Fibroblast of the aortic adventitia (primary cell): Measurements from ENCODE around the gene GJA10. TPM values are rescaled to one million over a fixed set of nuclear protein-coding genes. Genes with fewer than 3 reads are reported as not detected.

Experiments used
- DNase-seq: peaks from one replicate; pipeline ENCODE4 v3.0.0-alpha.2; 2010; ENCODE audit warnings: low read depth
- H3K4me3 ChIP-seq: 2 replicates; pipeline ENCODE4 v1.5.1; 2011; ENCODE audit warnings: low read depth, mild to moderate bottlenecking, control low read depth, low read length, moderate library complexity
- total RNA-seq: library from RNA; depleted of rRNA; stranded (reverse); fragments of >200 nt; gene quantifications from 2 replicates; pipeline ENCODE4 v1.2.3, GENCODE V29; 2012; ENCODE audit warnings: low replicate concordance
- TF ChIP-seq, protein P1 (sequence below): IDR thresholded peaks from 2 replicates; pipeline ENCODE4 v1.5.1; 2011; ENCODE audit warnings: mild to moderate bottlenecking, low read length, control low read depth, inconsistent platforms; ENCODE audit not compliant: insufficient read depth

GJA10 gene
- total RNA-seq, 1 donor, result not detected

- TF ChIP-seq, protein P1, sequence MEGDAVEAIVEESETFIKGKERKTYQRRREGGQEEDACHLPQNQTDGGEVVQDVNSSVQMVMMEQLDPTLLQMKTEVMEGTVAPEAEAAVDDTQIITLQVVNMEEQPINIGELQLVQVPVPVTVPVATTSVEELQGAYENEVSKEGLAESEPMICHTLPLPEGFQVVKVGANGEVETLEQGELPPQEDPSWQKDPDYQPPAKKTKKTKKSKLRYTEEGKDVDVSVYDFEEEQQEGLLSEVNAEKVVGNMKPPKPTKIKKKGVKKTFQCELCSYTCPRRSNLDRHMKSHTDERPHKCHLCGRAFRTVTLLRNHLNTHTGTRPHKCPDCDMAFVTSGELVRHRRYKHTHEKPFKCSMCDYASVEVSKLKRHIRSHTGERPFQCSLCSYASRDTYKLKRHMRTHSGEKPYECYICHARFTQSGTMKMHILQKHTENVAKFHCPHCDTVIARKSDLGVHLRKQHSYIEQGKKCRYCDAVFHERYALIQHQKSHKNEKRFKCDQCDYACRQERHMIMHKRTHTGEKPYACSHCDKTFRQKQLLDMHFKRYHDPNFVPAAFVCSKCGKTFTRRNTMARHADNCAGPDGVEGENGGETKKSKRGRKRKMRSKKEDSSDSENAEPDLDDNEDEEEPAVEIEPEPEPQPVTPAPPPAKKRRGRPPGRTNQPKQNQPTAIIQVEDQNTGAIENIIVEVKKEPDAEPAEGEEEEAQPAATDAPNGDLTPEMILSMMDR, result no peak
- DNase-seq, result no peak
- no peak overlapping the region for H3K4me3 ChIP-seq
Observed at GRCh38 chr6:89917801-89918366, 23.6 kb downstream of the GJA10 start.

GRCh38 chr6:89921197-89921596 lies 26.9 kb downstream of the GJA10 start:
- TF ChIP-seq, protein P1, result no peak
- no peak for DNase-seq
- H3K4me3 ChIP-seq, result no peak overlapping the region

- TF ChIP-seq, protein P1, result no peak
- DNase-seq, result no peak
- H3K4me3 ChIP-seq, result no peak overlapping the region
Observed at GRCh38 chr6:89921691-89922090, 27.4 kb downstream of the GJA10 start.

DNA sequence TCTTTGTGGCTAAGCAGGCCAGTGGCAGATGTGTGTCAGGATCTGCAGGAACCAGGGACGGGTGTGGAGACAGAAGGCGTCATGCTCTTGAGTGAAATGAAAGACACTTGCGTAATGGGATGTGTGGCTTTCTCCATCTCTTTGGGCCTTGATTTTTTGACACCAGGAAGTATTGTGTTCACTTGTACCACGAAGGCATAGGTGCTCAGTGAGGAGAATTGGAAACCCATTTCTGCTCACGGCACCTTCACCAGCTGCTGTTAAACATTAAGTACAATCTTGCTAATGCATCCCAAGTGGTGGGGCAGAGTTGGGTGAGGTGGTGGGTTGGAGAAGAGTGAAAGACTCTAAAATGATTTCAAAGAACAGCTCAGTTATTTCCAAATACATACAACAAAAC lies 30.0 kb downstream of the GJA10 start:
- H3K4me3 ChIP-seq, result no peak overlapping the region
- DNase-seq, result no peak
- TF ChIP-seq, protein P1, result no peak

DNA sequence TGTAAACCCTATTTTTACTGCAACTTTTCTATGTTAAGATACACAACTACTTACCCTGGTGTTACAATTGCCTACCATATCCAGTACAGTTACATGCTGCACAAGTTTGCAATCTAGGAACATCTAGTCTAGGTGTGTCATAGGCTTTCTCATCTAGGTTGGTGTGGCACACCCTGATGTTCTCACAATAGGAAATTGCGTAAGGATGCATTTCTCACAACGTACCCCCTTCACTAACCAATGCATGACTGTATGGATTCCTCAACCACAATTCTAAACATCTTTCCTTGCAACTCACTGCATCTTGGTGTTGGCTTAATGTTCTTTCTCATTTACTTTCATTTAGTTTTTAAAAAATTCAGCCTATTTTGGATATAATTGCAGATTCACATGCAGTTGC lies 31.6 kb downstream of the GJA10 start:
- DNase-seq, result no peak
- no peak overlapping the region for H3K4me3 ChIP-seq
- TF ChIP-seq, protein P1, result no peak

DNA sequence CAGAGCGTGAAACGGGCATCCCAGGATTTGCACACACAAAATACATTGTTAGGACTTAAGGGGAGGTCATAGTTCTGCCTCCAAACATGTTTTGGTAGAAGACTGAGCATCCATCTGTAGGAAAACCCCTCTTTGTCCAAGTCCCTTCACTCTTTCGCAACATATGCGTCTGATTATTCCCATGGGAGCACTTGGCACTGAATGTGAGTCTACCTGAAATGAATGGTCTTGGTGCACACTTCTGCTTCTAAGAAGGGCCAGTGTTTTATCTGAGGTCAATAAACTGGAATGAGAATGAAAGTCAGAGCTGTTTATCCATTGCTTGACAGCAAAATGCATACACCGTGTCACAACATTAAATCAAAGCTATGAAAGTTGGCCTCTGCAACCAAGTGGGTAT lies 33.0 kb downstream of the GJA10 start:
- no peak for DNase-seq
- no peak overlapping the region for H3K4me3 ChIP-seq
- TF ChIP-seq, protein P1, result no peak

DNA sequence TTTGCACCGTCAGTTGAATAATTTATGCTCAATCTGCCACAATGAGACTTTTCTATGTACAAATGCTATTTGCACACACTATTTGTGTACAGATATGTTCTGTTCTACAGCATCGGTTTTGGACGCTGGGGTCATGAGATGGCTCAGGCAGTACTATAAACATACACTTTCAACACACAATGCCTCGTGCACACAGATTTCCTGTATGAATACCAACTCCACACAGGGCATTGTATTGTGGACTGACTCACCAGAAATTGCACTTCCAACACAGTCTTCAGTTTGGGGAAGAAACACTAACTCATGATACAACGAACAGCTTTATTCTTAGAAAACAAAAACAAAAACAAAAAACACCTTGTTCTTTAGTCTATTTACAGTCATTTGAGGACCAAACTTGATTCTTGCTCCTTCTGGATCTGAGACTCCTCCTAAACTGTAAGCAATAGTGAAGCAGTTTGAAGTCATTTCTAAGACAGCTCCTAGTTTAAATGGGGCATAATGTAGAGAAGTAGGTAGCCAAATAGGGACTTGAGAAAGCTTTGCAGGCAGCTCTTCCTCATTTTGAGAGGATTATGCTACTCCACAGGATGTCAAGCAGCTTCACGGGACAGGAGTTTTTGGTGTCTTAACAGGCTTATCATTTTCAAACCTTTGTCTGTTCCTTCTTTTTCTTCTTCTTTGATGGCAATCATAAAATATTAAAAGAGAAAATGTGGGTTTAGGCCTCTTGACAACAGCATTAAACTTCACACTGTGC lies 33.7 kb downstream of the GJA10 start:
- TF ChIP-seq, protein P1, result no peak
- peak; percentile 40 for DNase-seq
- H3K4me3 ChIP-seq, result no peak overlapping the region
